ENCODE measurements around the gene KLHL29. TPM values are rescaled to one million over a fixed set of nuclear protein-coding genes. Genes with fewer than 3 reads are reported as not detected.

Gene KLHL29
- total RNA-seq, 1 donor from 2014 or later, result 4.4 TPM

DNA sequence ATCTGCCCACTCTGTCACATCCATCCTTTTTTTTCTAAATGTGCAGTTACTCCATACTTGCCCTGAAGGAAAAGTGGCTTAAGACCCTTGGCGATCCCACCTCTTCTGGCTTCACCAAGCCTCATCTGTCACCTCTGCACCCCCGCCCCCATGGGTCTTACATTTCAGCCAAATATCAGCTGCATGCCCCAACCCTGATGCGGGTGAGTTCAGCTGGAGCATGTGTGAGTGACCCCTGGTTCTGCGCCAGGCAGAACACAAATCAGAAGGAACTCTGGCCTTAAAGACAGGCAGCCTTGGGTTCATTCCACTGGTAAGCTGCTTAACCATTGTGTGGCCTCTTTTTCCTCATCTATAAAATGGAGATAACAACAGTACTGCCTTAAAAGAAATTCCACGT lies 194.7 kb downstream of the KLHL29 start:
- no peaks in the 10 kb centered on the region for H3K27me3 Mint-ChIP-seq
- no peak overlapping the region for H3K27ac Mint-ChIP-seq
- no peaks in the 10 kb centered on the region for H3K9me3 Mint-ChIP-seq (ENCODE audit: low read depth)
- no peak for DNase-seq (ENCODE audit: low spot score, unreplicated experiment)
- no peak overlapping the region for H3K4me3 Mint-ChIP-seq (ENCODE audit: low read depth)
- H3K36me3 Mint-ChIP-seq (ENCODE audit: insufficient read depth), result no peaks in the 10 kb centered on the region
- peaks cover 3% of the 10 kb centered on the region for H3K4me1 Mint-ChIP-seq (ENCODE audit: low read depth)
- TF ChIP-seq, protein P1, sequence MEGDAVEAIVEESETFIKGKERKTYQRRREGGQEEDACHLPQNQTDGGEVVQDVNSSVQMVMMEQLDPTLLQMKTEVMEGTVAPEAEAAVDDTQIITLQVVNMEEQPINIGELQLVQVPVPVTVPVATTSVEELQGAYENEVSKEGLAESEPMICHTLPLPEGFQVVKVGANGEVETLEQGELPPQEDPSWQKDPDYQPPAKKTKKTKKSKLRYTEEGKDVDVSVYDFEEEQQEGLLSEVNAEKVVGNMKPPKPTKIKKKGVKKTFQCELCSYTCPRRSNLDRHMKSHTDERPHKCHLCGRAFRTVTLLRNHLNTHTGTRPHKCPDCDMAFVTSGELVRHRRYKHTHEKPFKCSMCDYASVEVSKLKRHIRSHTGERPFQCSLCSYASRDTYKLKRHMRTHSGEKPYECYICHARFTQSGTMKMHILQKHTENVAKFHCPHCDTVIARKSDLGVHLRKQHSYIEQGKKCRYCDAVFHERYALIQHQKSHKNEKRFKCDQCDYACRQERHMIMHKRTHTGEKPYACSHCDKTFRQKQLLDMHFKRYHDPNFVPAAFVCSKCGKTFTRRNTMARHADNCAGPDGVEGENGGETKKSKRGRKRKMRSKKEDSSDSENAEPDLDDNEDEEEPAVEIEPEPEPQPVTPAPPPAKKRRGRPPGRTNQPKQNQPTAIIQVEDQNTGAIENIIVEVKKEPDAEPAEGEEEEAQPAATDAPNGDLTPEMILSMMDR (IDR thresholded peaks at IDR 0.05; ENCODE audit: unreplicated experiment), result no peak

DNA sequence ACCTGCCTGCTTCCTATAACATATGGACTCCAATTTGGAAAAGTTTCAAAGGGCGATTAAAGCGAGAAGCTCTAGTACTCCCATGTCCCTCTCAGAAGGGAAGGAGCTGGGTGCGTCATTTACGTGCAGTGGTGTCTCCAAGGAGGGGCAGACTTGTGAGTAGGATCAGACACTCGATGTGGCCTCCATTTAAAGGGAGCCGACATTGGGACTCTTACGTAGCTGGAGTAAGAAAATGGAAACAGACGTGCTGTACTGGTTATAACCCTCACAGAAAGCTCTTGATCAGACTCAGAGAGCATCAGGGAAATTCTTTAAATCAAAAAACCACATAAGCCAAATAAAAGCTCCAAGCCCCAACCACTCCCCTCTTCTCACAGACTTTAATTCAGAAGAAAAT lies 198.5 kb downstream of the KLHL29 start:
- no peak overlapping the region for H3K27ac Mint-ChIP-seq
- H3K9me3 Mint-ChIP-seq (ENCODE audit: low read depth), result no peaks in the 10 kb centered on the region
- H3K4me1 Mint-ChIP-seq (ENCODE audit: low read depth), result peaks cover 15% of the 10 kb centered on the region
- H3K27me3 Mint-ChIP-seq, result peaks cover 9% of the 10 kb centered on the region
- no peak for DNase-seq (ENCODE audit: low spot score, unreplicated experiment)
- H3K36me3 Mint-ChIP-seq (ENCODE audit: insufficient read depth), result no peaks in the 10 kb centered on the region
- no peak overlapping the region for H3K4me3 Mint-ChIP-seq (ENCODE audit: low read depth)
- TF ChIP-seq, protein P1 (IDR thresholded peaks at IDR 0.05; ENCODE audit: unreplicated experiment), result no peak

DNA sequence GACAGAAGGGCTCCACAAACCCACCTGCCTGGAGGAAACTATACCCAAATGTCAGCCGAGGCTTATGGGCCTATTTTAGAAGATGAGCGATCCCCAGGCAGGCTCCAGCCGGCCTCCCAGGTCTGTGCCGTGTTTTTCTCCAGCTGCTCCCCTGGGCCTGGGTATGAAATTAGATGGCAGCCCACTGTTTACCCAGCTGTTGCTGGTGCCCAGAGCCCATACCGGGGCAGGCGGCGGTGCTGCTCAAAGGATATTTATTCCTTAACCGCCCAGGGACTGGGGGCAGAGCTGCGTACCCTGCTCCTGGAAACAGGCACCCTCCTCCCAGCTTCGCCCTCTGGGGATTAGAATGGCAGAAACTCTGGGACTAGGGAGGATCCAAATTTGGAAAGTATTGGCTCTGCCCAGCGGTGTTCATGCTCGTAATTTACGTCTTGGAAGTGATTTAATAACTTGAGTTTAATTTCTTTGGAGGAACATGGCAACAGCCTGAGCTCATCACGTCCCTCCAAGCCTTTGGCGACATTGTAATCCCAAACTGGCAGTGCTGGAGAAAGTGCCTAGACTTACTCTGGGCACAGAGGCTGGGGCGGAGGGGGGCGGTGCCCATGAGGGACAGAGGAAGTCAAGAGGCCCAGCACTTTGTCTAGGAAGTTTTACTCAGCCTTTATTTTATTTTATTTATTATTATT lies 199.2 kb downstream of the KLHL29 start:
- Mint-ChIP-seq H3K27me3 (peaks cover 9% of the 10 kb centered on the region), H3K4me1 (ENCODE audit: low read depth) (peaks cover 22% of the 10 kb centered on the region), H3K27ac (no peak overlapping the region), H3K36me3 (ENCODE audit: insufficient read depth) (no peaks in the 10 kb centered on the region), H3K9me3 (ENCODE audit: low read depth) (no peaks in the 10 kb centered on the region), H3K4me3 (ENCODE audit: low read depth) (no peak overlapping the region)
- no peak for DNase-seq (ENCODE audit: low spot score, unreplicated experiment)
- TF ChIP-seq, protein P1 (IDR thresholded peaks at IDR 0.05; ENCODE audit: unreplicated experiment), result no peak

DNA sequence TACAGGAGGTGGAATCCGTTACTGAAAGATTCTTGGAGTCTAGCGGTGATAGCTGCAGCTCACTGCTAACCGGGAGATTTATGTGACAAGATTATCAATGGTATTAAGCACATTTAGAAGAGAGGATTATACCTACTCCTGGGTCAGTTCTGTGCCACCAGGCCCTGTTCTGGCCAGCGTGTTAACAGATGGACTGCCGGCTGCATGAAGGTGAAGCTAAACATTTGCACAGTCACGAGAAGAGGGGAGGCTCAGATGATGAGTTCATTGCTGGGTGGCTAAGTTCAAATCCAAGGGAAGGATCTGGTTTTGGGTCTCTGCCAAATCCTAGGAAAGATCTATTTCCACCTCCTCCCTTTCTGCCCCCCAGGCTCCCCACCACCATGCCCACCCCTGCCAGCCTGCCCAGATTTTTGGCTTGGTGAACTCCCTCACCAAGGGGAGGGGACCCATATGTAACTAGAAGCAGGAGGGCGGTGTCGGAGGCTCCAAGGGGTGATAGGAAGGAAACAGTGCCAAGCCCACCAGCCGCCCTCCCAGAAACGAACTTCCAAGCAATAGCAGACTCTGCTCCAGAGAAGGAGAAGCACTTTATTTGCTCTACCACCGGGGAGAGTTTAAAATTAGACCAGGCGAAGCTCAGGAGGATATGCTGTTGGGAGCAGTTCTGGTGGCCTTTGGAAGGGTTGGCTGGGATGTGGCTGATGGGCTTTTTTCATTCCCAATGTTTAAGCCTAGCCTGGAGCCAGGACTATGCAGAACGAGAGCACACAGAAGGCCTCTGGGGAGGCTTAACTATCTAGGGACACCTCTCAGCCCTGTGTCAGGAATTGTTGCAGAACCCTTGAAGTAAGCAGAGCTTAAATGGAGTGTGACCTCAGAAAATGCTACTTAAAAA lies 200.5 kb downstream of the KLHL29 start:
- no peaks in the 10 kb centered on the region for H3K36me3 Mint-ChIP-seq (ENCODE audit: insufficient read depth)
- H3K27ac Mint-ChIP-seq, result no peak overlapping the region
- peaks cover 22% of the 10 kb centered on the region for H3K4me1 Mint-ChIP-seq (ENCODE audit: low read depth)
- no peak overlapping the region for H3K4me3 Mint-ChIP-seq (ENCODE audit: low read depth)
- TF ChIP-seq, protein P1 (IDR thresholded peaks at IDR 0.05; ENCODE audit: unreplicated experiment), result no peak
- DNase-seq (ENCODE audit: low spot score, unreplicated experiment), result no peak
- peaks cover 9% of the 10 kb centered on the region for H3K27me3 Mint-ChIP-seq
- no peaks in the 10 kb centered on the region for H3K9me3 Mint-ChIP-seq (ENCODE audit: low read depth)

DNA sequence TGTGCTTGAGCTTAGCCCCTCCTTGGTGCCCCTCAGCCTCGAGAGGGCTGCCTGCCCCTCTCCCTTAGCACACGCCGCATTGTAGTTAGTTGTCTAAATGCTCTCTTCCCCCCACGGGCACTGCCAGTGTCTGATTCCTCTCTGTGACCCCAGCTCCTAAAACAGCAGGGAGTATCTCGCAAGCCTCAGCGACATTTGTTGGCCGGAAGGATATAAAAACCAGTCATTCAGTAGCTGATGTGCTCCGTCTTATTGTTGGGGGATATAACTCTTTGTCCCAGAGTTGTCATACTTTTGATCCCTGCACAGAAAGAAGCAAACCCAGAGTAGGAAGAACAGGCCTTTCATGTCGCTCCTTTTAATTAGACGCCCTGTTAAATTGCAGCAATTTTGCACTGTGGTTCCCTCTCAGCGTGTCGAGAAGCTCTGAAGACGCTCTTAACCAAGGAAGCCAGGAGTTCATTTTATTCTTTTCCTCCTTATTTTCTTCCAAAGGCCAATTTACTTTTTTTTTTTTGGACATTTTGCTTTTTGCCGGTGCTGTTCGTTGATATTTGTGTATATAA lies 201.8 kb downstream of the KLHL29 start:
- H3K36me3 Mint-ChIP-seq (ENCODE audit: insufficient read depth), result no peaks in the 10 kb centered on the region
- H3K4me1 Mint-ChIP-seq (ENCODE audit: low read depth), result peaks cover 22% of the 10 kb centered on the region
- no peaks in the 10 kb centered on the region for H3K9me3 Mint-ChIP-seq (ENCODE audit: low read depth)
- TF ChIP-seq, protein P1 (IDR thresholded peaks at IDR 0.05; ENCODE audit: unreplicated experiment), result no peak
- H3K4me3 Mint-ChIP-seq (ENCODE audit: low read depth), result no peak overlapping the region
- no peak overlapping the region for H3K27ac Mint-ChIP-seq
- DNase-seq (ENCODE audit: low spot score, unreplicated experiment), result no peak
- H3K27me3 Mint-ChIP-seq, result peaks cover 14% of the 10 kb centered on the region

Measured in progenitor cell of endocrine pancreas (in vitro differentiated cells).